CD4-positive, alpha-beta T cell treated with Interleukin-1 beta for 1 hour (primary cell): Measurements from ENCODE around the gene CFDP1.

Source experiments
- DNase-seq, 2 donors: peaks; one replicate each; pipeline ENCODE4 v3.0.0-alpha.2; 2020 to 2022

Gene CFDP1

DNA sequence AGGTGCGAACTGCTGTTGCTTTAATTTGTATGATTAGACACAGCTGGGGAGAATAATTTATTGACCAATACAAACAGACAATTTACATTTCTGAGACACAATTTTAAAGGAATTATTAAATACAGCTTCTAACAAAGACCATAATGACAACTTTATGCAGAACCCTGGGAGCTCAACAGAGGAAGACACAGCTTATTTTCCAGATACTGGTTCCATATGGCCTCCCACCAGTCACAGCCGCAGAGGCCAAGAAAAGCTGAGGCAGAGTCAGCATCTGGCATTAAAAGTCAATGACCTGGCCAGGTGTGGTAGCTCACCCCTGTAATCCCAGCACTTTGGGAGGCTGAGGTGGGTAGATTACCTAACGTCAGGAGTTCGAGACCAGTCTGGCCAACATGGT, 115.8 kb downstream of the CFDP1 start:
- no peak for DNase-seq

DNA sequence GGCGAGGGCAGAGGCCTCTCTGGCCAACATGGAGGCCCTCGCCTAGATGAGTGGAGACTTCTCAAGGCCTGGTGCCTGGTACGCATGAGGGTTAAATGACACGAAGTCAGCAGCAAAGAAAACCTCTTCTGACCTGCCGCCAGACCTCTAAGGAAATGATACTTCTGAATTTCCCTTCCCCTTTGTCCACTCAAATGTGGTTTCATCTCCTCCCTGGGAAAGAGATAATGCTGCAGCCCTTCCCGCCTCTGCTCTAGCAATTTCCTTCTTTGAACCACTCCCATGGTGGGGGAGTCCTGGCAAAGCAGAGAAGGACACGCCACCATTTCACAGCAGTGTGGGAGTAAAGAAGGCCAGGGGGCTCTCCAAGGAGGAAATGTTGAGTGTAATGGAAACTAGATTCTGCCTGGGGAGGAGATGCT, 116.2 kb downstream of the CFDP1 start:
- no peak for DNase-seq

DNA sequence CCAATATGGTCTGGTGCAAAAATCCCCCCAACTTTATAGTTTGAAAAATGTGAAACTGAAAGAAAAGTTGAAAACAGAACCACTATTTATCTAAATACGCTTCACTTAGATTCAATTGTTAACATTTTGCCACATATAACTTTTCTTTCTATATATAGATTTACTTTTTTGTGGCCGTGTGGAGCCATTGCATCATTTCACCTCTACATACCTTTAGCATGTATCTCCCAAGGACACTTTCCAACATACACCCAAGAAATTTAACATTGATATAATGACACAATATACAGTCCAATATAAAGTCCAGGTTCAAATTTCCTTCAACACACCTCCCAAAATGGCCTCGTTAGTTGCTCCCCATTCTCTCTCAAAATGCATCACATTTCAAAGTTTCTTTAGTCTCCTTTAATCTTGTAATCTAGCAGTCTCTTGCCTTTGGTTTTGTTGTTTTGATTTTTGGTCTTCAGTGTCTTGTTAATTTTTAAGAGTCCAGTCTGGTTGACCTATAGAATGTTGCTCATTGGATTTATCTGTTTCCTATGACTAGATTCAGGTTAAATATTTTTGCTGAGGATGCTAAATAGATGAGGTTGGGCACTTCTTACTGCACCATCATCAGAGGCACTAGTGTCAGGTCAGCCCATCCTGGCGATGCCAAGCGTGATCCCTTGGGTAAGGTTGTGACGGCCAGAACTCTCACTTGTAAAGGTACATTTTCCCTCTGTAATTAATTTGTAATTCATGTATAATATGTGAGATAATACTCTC, 117.6 kb downstream of the CFDP1 start:
- no peak for DNase-seq

DNA sequence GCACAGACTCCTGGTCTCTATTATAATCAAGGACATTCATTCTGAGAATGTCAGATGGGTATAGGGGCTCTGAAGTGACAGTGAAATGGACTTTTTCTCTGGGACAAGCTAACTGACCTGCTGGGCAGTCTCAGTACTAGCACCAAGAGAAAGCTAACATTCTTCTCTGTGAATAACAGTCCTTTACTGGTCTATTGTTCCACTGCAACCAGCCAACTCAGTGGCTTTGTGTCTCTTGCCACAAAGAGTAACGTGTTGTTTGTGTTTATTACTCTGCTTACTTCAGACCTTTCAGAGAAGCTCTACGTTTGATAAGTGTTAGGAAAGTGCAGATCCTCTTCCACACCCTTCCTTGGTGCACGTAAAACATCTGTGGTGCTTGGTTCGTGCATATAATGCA, 120.4 kb downstream of the CFDP1 start:
- no peak for DNase-seq

DNA sequence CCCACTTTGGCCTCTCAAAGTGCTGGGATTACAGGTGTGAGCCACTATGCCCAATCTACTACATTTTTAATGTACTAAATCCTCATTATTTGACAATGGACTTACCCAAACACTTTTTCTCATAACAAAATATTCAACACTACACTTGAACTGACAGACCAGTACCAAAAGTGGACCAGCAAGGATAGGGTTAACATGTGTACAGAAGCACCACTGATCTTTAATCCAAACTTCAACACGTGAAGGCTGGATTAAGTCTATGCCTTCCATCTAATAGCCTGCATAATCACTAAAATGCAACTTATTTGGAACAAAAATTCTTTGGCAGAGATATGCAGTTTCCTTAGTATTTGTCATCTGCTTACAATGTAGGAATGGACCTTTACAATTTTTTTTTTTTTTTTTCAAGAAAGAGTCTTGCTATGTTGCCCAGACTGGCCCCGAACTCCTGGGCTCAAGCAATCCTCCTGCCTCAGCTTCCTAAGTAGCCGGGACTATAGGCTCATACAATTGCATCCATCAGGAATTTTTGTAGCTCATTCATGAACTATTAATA, 121.8 kb downstream of the CFDP1 start:
- DNase-seq: no peak

DNA sequence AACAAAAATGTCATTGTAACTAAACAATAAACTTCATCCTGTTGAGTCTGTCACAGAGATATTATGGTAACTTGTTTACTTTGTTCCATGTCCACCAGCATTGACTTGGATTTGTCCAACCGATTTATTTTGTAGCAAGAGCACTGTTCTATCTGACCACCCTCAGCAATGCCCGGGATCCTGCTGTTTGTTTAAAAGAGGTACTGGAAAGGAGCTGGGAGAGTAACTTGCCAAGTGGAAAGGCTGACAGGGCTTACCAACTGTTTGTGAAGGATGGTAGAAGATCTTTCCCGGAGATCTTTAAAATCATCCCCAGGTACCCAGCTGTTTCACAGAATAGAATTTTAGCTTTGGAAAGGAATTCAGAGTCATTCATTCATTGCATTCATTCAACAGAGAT, 122.8 kb downstream of the CFDP1 start:
- DNase-seq: no peak

DNA sequence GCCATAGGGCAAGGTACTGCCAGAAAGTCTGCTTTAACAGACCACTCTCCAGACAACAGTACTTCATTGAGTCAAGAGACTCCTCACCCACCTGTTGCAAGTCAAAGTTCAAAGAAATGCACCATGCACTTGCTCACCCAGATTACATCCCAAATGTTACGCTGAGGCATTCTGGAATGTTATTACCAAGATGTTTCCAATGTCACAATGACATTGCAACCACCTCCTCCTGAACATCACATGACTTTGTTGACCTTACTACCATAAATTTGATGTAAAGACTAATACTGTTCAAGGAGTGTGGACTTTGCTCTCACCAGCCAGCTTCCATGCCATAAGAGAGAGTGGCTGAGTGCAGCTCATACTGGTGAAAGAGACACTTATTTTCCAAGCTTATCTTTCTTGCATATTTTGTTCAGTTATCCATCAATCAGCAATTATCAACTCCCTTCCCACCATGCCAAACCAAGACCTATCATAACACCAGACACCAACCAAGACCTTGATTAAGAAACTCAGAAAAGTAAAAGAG, 123.3 kb downstream of the CFDP1 start:
- DNase-seq: no peak

DNA sequence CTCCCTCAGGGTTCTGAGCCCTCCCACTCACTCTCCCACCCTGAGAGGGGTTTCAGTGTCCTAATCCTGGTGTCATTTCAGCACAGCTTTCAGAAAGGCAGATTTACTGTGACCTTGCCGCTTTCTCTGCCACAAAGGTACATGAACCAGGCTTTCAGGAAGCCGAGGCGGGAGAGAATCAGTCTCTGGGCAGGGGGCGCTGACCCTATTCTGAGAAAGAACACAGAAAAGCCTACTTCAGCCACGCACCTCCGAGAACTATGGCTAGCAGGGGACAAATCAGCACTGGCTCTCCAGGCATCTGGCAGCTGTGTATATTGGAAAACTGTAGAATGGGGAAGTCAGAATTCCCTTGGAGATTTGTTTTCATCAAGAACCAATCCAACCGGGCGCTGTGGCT, 124.1 kb downstream of the CFDP1 start:
- no peak for DNase-seq

DNA sequence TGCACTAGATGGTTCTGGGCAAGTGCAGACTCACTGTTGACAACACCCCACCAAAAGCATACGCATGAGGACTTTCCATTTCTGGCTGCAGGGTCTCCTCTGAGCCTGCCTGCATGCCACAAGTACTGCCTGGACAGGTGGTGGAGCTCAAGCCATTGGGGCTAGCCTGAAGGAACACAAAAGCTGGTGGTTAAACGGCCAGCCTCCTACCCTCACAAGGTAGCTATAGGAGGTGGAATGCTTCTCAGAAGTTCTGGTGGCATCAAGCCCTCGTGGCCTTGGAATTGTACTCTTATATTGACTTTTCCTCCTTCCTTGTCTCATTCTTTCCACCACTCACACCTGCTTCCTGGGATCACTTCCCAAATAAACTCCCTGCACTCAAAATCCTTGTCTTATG, 125.3 kb downstream of the CFDP1 start:
- no peak for DNase-seq

DNA sequence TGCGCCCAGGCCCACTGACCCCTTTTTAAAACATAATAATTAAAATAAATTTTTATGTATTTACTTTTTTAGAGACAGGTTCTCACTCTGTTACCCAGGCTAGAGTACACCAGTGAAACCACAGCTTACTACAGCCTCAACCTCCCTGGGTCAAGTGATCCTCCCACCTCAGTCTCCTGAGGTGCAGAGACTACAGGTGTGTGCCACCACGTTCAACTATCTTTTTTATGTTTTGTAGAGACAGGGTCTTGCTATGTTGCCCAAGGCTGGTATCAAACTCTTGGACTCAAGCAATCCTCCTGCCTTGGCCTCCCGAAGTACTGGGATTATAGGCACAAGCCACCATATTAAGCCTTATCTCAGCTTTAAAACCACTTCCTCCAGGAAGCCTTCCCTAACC, 125.8 kb downstream of the CFDP1 start:
- no peak for DNase-seq

DNA sequence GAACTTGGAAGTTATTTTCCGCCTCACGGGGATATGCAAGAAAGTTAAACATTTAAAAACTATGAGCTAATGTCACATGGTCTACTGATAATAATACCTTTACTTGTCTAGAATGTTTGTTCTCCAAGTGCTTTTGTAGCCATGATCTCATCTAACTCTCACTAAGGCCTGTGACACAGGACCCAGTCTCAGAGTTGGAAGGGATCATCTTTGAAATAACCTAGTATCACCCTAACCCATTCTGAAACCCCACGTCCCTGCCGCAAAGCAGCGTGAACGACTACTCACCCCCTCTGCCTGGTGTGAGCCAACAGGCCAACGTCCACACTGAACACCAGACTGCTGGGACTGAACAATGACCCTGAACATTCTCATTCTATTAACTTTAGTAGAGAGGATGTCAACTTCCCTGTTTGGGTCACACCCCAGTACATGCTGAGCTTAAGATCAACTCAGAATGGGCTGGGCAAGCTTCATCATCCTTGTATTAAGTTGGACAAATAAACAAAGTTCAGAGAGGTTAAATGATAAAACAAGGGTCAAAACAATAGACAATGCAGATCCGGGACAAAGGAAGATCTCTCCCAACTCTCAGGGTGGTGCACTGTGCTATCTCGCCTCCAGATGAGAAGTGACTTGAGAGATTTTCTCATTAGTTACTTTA, 127.1 kb downstream of the CFDP1 start:
- no peak for DNase-seq

DNA sequence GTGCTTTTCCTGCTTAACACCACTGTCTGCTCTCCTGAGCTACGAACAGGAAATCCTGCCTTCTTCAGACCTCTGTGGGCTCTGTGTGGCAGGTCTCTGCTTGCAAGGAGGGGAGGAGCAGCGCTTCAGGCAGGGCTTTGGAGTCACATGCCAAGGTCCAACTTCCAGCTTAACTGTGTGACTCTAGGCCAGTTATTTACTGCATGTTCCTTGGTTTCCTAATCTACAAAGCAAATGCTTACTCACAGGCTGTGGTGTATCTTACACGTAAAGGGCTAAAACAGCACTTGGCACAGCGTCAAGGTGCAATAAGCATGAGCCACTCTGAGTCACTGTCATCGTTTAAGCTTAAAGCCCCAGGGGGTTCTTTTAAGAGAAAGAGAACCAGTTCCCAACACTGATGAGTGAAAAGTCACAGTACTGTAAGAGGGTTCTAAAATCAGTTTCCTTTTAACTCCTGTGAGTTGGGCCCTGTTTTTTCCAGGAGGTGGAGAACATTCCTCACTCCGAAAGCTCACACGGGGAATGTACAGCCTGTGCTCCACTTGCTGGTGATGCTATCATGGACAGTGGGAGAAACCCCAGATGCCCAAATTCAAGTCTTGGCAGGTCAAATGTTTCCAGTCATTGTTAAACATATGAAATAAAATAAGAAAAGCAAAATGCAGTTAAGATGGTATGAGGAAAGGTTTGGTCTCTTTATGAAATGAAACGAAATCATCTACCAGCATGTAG, 127.8 kb downstream of the CFDP1 start:
- peak in 1 of 2 donors; percentile 12 for DNase-seq

DNA sequence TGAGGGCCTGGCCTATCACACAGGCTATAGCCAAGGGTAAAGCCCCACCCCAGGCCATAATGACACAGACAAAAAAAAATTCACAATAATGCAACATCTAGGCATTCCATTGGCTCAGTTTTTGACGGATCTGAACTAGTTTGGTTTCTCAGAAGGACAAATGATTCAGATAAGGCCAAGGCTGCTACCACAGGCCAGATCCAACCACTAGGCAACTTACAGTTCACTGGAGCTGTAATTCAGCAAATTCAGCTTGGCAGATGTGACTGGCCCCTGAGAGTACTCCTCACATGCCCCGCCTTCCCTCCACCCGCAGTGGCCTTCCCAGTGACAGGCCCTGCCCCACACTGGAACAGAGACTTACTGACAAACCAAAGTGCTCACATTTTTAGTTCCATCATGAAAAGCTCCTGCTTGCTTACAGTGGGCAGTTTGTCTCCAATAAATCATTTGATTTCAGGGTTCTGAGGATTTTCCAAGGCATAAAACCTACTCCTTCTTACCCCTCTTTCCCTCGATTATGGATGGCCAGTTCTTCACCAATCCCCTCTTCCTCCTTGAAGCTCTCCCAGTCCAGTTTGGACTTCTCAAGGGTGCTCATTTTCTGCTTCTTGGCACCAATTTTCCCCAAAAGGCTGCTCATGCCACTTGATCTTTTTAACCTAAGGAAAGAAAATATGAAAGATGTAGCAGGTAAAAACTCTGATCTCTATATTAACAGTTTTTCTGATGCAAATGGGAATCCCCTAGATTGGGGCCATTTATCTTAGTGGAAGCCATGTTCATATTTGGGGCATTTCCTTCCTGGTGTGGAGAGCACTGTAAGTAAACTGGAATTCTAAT, 128.6 kb downstream of the CFDP1 start:
- DNase-seq: no peak

DNA sequence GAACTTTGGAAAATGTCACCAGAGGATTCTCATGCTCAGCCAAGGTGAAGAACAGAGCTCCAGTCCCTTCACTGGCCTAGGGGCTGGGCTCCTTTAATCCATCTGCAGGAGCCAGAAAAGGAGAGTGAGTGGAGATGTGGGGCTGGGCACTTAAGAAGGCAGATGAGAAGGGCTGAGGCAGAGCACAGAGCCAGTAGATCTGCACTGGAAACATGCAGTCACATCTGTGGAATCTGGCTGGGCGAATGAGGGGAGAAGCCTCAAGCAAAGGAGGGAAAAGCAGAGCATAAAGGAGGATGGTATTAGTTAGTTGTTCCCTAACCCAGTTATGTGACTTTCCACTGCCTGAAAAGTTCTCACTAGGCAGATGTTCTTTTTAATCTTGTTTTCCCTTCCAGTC, 131.5 kb downstream of the CFDP1 start:
- DNase-seq: no peak

DNA sequence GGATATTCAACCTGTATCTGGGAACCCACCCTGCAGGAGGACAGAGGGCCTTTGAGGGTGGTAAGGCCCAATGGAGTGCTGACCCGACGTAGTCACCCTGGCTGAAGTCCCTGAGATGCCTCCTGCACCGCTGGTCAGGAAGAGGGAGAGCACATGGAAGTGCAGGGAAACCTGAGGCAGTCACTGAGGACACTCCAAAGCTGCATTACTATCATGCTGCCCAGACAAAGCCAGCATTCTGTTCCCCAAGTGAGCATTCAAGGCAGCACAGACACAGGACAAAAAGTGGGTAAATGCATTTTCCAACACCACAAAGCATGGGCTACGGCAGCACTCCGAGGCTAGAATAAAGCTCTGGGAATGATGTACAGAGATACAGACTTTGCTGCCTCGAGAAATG, 135.0 kb downstream of the CFDP1 start:
- DNase-seq: no peak

DNA sequence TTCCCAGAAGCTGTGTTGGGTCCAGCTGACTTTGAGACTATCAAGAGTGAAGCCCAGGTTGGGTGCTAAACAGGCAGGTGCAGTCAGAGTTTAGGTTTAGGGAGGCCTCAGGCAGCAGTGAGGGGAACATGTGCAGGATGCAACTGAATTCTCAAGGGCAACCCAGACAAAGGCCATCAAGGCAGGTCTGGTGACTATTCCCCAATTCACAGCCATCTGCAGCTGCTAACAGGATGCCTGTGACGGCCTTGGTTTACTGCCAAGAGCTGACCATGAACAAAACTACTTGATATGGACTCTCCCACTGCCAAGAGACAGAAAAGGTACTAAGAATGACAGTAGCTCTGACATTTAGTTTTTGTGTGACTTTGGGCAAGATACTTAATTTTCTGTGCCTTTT, 136.7 kb downstream of the CFDP1 start:
- DNase-seq: no peak

DNA sequence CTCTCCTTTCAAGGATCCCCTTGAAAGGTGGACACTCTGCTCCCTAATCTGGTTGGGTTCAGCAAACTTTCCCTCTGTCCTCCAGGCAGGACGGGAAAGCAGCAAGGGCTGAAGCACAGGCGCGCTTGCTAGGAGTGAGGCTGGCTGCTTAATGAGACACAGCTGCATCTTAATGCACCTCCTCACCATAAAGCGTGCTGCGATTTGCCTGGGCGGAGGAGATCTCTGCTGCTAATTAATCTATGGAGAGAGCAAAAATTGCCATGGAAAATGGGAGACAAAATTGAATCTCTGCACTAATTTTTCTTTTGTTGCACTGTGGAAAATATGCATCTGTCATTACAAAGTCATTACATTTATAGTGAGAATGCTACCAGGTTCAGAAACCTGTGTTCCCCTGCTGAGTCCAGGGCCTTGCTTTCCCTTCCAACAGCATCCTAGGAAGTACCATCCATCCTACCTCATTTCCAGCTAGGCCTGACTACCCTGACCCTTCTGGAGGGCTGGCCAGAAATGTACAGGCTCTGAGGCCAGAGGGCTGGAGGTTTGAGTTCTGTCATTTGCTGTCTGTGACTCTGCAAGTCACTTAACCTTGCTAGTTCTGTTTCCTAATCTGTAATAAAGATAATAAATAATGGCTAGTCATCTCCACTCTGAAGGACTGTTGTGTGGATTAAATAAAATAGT, 138.4 kb downstream of the CFDP1 start:
- DNase-seq: no peak

DNA sequence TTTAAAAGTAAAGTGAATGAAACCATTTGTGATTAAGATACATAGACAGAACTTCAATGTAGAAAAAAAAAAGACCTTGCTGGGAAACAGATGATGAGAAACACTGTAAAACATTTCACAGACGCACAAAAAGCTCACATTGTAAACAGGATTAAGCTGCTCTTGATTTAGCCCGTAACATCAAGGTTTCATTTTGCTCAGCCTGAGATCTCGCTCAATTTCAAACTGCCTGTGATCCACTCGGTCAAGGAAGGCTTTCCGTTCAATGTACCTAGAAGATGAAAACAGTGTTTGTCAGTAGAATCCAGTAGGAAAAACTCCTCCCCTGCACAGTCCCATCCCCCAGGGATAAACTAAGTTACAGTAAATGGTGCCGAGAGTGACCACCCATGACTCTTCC, 139.5 kb downstream of the CFDP1 start:
- no peak for DNase-seq

DNA sequence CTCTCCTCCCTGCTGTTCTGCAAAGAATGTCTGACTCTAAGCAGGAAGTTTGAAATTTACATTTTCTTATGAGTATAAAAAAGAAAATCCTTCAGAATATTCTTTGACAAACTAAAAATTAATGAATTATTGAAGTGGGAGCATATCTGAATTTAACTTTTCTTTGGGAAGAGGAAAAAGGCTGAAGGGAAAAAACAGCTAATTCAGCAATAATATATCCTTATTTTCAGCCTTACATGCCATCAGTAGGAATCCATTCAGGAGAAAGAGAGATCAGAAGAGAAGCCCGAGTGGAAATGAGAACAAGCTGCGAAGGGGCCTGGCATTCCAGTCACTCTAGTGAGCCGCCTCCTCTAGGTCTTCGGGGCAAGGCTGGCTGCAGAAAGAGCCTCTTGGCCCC, 140.1 kb downstream of the CFDP1 start:
- no peak for DNase-seq

DNA sequence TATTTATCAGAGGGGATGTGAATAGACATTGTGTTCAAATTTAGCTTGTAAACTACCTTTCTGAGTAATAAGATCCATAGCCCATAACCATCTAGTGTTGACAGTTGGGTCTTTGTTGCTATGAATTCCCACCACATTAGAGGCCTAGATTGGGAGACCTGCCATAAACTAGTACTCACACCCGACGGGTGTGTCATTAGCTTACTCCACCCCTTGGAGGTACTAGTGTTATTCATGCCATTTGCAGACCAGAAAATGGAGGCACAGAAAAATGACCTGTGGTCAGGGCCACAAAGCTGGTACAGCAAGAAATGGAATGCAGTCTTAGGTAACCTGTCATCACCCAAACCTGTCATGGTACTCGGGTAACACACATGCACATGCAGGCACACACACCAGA, 140.6 kb downstream of the CFDP1 start:
- DNase-seq: no peak

DNA sequence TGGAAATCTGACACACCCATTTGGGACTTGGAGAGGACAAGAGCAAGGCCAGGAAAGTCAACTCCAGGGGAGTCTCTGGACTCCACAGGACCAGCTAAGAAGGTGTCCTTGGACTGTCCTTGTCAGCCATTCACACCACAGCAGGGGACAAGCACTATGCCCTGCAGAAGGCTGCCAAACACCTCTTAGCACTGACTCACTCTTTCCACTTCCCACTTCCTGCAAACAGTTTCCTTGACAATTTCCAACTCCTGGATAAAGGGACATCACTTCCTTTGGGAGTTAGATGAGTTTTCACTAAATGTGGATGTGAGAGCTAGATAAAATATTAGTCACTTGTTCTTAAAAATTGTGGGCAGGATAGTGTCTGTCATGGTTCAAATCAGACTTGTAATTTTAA, 144.1 kb downstream of the CFDP1 start:
- DNase-seq: no peak

DNA sequence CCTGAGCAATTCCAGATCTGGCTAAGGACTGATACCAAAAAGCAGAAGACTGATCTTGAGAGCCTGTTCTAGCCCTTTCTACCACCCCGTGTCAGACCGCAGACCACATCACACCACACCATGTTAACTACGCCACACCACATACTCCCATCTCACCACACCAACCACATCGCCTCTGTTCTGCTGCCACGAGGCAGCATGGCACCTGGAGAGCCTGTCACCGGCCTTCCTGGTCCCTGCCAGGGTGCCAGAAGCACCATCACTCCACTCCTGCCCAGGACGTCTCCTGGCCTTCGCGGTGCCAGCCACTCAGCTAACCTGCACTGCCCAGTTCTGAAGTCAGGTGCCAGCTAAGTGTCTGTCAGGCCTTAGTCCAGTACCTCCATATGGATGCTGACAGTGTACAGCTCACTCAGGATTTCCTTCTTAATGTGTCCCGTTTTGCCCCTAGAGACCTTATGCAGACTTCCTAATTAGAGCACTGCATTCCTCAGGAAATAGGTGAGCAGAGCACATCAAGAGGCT, 144.6 kb downstream of the CFDP1 start:
- DNase-seq: peak; percentile 67
